Measurements from ENCODE around the gene SLC22A5.

Gene SLC22A5

DNA sequence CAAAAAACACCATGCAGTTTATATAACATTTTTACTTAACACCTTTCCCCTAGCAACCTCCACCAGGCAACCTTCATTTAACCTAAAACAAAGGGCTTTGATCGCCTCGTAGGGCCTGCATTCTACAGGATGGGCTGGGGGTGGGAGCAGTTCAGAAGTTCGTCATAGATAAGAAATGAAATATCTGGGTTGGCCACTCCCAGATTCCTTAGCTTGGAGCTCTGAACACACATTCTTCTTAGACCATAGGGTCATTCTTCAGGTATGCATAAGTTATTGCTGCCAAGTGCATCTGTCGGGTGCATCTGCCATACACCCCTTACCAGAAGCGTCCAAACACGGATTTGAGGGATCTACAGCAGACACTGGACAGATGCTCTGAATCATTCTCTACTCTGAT is 4.3 kb upstream of the SLC22A5 start:
- DNase-seq: no peak

DNA sequence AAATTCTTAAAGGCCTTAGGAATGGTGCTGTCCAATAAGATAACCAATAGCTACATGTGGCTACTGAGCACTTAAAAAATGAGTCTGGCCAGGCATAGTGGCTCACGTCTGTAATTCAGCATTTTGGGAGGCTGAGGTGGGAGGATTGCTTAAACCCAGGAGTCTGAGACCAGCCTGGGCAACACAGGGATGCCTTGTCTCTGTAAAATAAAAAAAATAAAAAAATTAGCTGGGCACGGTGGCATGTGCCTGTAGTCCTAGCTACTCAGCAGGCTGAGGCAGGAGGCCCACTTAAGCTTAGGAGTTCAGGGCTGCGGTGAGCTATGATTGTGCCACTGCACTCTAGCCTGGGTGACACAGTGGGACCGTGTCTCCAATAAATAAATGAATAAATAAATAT is 1.3 kb upstream of the SLC22A5 start:
- no peak for DNase-seq

DNA sequence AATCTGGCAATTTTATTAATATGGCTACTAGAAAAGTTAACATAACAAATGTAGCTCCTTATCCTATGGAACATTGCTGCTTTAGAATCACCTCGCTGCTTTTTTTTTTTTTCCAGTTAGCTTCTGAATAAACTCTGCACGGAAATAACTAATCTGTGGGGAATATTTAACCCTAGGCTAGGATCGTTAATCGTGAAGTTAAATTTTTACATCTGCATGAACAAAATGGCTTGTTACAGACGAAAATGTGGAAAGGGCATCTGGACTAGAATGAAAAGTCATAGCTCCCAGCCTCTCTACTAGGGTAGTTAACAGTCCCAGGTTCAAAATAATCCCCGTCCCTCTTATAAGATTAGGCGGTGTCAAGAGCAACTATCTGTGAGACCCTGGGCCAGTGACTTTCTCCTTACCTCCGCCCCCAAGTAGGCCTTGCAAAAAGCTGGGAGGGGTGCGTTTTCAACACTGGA is 470 bp upstream of the SLC22A5 start:
- DNase-seq: peak in 1 of 58 donors; percentile 55

DNA sequence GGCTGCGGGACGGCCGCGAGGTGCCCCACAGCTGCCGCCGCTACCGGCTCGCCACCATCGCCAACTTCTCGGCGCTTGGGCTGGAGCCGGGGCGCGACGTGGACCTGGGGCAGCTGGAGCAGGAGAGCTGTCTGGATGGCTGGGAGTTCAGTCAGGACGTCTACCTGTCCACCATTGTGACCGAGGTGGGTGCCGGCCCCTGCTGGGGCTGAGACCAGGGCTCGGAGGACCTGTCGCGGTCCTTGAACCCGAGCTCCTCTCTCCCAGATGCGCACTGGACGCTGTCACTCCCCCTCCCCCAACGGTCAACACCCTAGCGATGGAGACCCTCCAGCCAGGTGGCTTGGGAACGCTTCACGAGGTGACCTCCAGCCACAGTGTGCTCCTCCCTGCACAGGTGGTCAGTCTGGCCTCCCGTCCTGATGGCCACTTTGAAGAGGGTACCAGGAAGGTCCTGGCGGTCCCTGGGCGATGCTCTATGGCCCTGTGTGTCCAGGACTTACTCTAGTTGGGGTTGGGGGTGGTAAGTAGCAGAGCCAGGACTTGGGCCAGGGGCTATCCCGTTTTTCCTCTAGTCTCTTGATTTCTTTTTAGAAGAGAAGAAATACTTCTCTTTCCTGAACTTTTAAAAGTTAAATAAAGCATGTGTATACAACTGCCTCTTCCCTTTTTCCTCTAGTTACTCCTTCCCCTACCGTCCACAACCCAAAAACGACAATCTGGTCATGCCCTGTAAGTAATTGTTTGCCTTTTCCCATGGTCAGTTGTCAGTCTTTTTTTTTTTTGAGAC is 866 bp downstream of the SLC22A5 start:
- no peak for DNase-seq

GRCh38 chr5:132370971-132371602 is 1.6 kb downstream of the SLC22A5 start:
- DNase-seq: peak in 3 of 58 donors; percentile 6 to 18 (median 10)

GRCh38 chr5:132371603-132371994 is 2.1 kb downstream of the SLC22A5 start:
- no peak for DNase-seq

DNA sequence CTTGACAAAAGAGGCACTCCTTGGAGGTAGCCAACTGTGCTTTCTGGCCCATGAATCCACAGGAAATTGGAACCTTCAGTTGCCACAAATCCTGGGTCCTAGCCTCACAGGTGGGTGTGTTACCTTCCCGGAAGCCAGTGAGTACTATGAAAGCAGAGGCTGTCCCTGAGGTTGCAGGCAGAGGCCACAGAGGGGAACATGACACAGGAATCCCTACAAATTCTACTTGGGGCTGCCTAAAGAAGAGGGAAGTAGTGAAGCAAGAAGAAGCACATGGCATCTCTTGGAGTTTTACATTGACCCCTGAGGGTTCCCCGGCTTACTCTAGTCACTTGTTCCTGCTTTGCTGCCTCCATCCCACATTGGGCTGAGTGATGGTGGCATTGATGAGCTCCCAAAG is 2.6 kb downstream of the SLC22A5 start:
- no peak for DNase-seq

DNA sequence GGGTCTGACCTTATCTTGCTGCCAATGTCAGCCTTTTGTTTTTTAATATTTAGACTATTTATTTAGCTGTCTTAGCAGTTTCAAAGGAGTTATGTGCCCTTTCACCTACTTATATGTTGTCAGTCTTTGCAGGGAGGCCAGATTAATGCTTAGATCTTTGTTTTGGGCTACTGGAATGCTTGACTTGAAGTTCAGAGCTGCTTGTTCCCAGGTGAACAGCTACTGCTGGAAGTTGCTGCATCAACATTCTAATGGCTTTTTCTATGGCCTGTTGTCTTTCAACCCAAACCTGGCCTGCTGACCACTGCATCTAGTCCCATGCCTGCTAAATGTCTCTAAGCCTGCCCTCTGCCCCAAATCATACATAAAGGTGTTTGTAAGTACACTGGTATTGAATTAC is 3.0 kb downstream of the SLC22A5 start:
- no peak for DNase-seq

DNA sequence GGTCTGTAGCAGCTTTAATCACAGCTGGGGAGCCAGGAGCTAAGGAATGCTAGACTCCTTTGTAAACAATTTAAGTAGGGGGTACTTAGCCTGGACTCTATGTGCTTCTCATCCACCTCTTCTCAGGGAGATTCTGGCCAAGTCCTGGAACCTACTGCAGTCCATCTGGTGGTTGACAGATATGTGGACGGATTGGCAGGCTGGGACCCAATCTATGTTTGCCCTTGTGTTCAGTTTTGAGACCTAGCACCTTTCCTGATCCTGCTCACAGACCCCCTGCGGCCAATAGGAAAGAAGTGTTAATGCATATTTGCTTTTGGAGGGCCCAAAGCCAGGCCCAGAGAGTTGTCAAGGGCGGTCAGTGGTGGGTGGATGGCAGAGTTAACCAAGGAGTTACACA is 6.4 kb downstream of the SLC22A5 start:
- DNase-seq: no peak

GRCh38 chr5:132376694-132377641 is 7.5 kb downstream of the SLC22A5 start:
- peak in 50 of 58 donors; percentile 21 to 85 (median 60) for DNase-seq

- DNase-seq: no peak
Observed at GRCh38 chr5:132377738-132378137, 8.2 kb downstream of the SLC22A5 start.

DNA sequence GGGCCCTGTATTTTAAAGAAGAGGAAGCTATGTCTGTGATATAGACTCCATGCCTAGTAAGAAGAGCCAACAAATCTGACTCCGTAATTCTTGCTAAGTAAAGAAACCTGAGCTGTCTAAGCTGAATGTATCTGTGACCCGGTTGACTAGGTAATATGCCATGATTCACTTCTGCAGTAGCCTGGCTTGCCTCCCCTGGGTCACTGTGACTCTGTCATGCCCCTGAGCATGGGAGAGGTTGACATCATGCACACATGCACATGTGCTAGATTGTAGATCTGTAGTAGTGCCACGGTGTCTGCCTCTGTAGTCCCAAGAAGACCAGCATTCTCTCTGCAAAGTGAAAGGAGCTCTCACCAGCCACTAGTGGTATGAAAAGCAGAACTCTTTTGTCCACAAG is 9.1 kb downstream of the SLC22A5 start:
- no peak for DNase-seq

- no peak for DNase-seq
Observed at GRCh38 chr5:132380047-132380446, 10.5 kb downstream of the SLC22A5 start.

GRCh38 chr5:132380741-132381140 is 11.2 kb downstream of the SLC22A5 start:
- no peak for DNase-seq

DNA sequence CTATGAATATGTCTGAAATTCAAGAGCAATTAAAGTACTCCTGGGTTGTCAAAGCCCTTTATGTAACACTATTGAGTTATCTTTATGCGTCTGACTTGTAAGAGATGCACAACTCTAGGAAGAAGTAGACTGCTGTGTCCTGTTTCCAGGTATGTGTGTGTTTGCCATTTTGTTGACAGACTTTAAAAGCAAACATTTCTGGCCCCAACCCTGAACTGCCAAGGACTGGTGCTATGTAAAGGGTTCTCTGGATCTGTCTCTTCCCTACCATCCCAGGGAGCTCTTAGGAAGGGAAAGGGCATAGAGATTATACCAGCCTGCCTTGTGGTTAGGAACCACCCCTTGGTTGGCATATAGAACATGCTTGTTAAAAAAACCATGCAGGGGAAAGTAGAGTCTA is 12.1 kb downstream of the SLC22A5 start:
- DNase-seq: no peak

GRCh38 chr5:132383261-132383660 is 13.8 kb downstream of the SLC22A5 start:
- DNase-seq: no peak

DNA sequence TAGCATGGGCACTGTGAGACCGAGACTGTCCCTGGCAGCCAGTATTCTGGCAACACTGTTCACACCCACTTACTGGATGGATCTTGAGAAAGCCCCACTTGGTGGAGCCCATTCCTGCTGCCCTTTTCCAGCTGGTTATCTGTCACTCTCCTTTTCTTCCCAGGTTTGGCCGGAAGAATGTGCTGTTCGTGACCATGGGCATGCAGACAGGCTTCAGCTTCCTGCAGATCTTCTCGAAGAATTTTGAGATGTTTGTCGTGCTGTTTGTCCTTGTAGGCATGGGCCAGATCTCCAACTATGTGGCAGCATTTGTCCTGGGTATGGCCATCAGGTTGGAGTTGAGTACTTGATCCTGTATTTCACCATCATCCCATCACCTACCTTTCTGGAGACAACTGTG is 14.5 kb downstream of the SLC22A5 start:
- no peak for DNase-seq

- DNase-seq: no peak
Observed at GRCh38 chr5:132384506-132385050, 15.1 kb downstream of the SLC22A5 start.

DNA sequence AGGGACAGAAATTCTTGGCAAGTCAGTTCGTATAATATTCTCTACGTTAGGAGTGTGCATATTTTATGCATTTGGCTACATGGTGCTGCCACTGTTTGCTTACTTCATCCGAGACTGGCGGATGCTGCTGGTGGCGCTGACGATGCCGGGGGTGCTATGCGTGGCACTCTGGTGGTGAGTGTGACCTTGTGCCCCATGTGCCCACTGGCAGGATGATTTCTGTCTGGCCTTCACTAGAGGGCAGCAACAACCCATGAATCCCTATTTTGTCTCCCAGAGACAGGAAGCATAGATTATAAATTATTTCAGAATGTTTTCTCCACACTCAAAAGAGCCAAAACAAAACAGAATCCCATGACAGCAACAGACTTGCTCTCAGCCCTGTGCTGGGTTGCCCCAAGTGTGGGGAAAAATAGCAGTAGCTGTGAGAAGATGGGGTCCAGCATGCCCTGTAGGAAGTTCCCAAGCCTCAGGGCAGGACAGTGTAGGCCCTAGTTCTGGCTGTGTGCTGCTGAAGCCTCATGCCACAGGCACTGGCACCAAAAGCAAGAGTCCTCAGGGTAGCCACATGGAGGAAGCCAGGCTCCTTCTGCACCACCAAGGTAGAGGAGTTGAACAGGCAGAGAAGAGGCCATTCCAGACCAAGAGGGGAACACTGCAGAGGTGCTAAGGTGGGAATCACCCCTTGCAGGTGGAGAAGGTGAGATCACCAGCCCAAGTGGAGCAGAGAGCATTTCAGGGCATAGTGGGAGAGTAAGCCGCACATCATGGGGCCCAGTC is 16.0 kb downstream of the SLC22A5 start:
- DNase-seq: peak in 39 of 58 donors; percentile 18 to 77 (median 41)

GRCh38 chr5:132386644-132387286 is 17.3 kb downstream of the SLC22A5 start:
- DNase-seq: peak in 47 of 58 donors; percentile 14 to 73 (median 47)
